ENCODE measurements around the gene EMP2.

Gene EMP2

GRCh38 chr16:10497132-10498101 is 83.0 kb downstream of the EMP2 start:
- no peak overlapping the region for H3K27ac ChIP-seq (ENCODE audit: low read depth, low read length)

GRCh38 chr16:10495031-10495345 is 85.4 kb downstream of the EMP2 start:
- Histone ChIP-seq H3K9me3 (ENCODE audit: insufficient read depth, low read length) (peaks cover 13% of the 10 kb centered on the region; the same call in 1 of the 2 replicates), H3K27me3 (ENCODE audit: low read length) (no peaks in the 10 kb centered on the region), H3K27ac (ENCODE audit: low read depth, low read length) (no peak overlapping the region), H3K4me3 (ENCODE audit: insufficient read depth, low read length, poor library complexity, severe bottlenecking) (no peak overlapping the region), H2AFZ (ENCODE audit: low read depth, low read length, severe bottlenecking) (no peak overlapping the region), H3K9ac (ENCODE audit: low read length) (no peak overlapping the region), H4K20me1 (ENCODE audit: low read depth, low read length) (no peaks in the 10 kb centered on the region), H3F3A (ENCODE audit: insufficient read depth) (no peaks in the 10 kb centered on the region), H3K36me3 (ENCODE audit: low read length) (no peaks in the 10 kb centered on the region), H3K79me2 (ENCODE audit: insufficient read depth, low read length) (no peaks in the 10 kb centered on the region), H3K4me2 (ENCODE audit: low read depth, low read length, poor library complexity, severe bottlenecking) (no peak overlapping the region), H3K9me2 (replicated peaks; ENCODE audit: insufficient read depth, low read length) (no peaks in the 10 kb centered on the region)
- TF ChIP-seq EZH2phosphoT487 (conservative IDR thresholded peaks at IDR 0.05; ENCODE audit: low read length) (no peak), CTCF (IDR thresholded peaks at IDR 0.05; ENCODE audit: insufficient read depth, low read length, poor library complexity, severe bottlenecking) (no peak)

More at GRCh38 chr16:10497132-10498101, 83.0 kb downstream of the EMP2 start:
- Histone ChIP-seq H3K36me3 (ENCODE audit: low read length) (no peaks in the 10 kb centered on the region), H3K4me3 (ENCODE audit: insufficient read depth, low read length, poor library complexity, severe bottlenecking) (no peak overlapping the region), H3K9me2 (replicated peaks; ENCODE audit: insufficient read depth, low read length) (no peaks in the 10 kb centered on the region), H3K79me2 (ENCODE audit: insufficient read depth, low read length) (no peaks in the 10 kb centered on the region), H3K4me2 (ENCODE audit: low read depth, low read length, poor library complexity, severe bottlenecking) (no peak overlapping the region), H4K20me1 (ENCODE audit: low read depth, low read length) (no peaks in the 10 kb centered on the region), H3K9me3 (ENCODE audit: insufficient read depth, low read length) (peaks cover 13% of the 10 kb centered on the region; the same call in 1 of the 2 replicates), H2AFZ (ENCODE audit: low read depth, low read length, severe bottlenecking) (no peak overlapping the region), H3K27me3 (ENCODE audit: low read length) (no peaks in the 10 kb centered on the region), H3F3A (ENCODE audit: insufficient read depth) (no peaks in the 10 kb centered on the region), H3K9ac (ENCODE audit: low read length) (no peak overlapping the region)
- TF ChIP-seq CTCF (IDR thresholded peaks at IDR 0.05; ENCODE audit: insufficient read depth, low read length, poor library complexity, severe bottlenecking) (no peak), EZH2phosphoT487 (conservative IDR thresholded peaks at IDR 0.05; ENCODE audit: low read length) (no peak)

GRCh38 chr16:10494343-10495030 is 85.9 kb downstream of the EMP2 start:
- no peaks in the 10 kb centered on the region for H3K36me3 ChIP-seq (ENCODE audit: low read length)

More at GRCh38 chr16:10494343-10495030, 85.9 kb downstream of the EMP2 start:
- TF ChIP-seq EZH2phosphoT487 (conservative IDR thresholded peaks at IDR 0.05; ENCODE audit: low read length) (no peak), CTCF (IDR thresholded peaks at IDR 0.05; ENCODE audit: insufficient read depth, low read length, poor library complexity, severe bottlenecking) (no peak)
- no peaks in the 10 kb centered on the region for H3F3A ChIP-seq (ENCODE audit: insufficient read depth)
- peaks cover 13% of the 10 kb centered on the region; the same call in 1 of the 2 replicates for H3K9me3 ChIP-seq (ENCODE audit: insufficient read depth, low read length)
- H3K9ac ChIP-seq (ENCODE audit: low read length): no peak overlapping the region
- H3K27me3 ChIP-seq (ENCODE audit: low read length): no peaks in the 10 kb centered on the region
- no peaks in the 10 kb centered on the region for H3K79me2 ChIP-seq (ENCODE audit: insufficient read depth, low read length)
- H3K4me2 ChIP-seq (ENCODE audit: low read depth, low read length, poor library complexity, severe bottlenecking): no peak overlapping the region
- H3K27ac ChIP-seq (ENCODE audit: low read depth, low read length): no peak overlapping the region
- H3K4me3 ChIP-seq (ENCODE audit: insufficient read depth, low read length, poor library complexity, severe bottlenecking): no peak overlapping the region
- no peaks in the 10 kb centered on the region for H4K20me1 ChIP-seq (ENCODE audit: low read depth, low read length)
- H2AFZ ChIP-seq (ENCODE audit: low read depth, low read length, severe bottlenecking): no peak overlapping the region
- H3K9me2 ChIP-seq (replicated peaks; ENCODE audit: insufficient read depth, low read length): no peaks in the 10 kb centered on the region

Measured in SU-DHL-6 (cell line).